Measurements from ENCODE around the gene TSPAN4.

Gene TSPAN4

DNA sequence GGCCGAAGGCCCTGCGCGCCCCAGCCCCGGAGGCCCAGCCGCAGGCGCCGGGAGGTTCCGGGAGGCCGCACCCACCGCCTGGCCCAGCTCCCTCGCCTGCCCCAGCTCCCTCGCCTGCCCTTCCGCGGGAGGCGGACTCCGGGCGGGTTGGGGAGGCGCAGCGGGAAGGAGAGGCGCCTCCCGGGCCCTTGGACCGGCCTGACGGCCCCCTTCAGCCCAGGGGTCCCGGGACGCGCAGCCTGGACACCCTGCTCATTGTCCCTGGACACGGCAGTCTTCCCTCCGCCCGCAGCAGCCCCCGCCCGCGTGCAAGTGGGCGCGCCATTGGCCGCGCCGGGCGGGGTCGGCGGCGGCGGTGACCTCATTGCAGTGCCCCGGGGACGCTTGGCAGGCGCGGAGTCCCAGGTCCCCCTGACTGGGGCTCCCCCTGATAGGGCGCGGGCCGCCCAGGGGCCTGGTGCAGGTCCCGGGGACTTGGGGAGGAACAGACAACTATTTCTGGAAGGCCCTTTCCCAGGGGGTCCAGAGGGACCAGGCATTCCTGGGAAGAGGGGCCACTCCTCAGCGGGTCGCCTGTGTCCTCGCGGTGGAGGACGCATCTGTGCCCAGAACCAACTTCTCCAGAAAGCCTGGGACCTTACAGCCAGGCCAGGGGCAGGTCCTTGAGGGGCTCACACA, 9.4 kb upstream of the TSPAN4 start:
- no peak for DNase-seq (ENCODE audit: low read depth in 2 of 2, low spot score in 1 of 2)

DNA sequence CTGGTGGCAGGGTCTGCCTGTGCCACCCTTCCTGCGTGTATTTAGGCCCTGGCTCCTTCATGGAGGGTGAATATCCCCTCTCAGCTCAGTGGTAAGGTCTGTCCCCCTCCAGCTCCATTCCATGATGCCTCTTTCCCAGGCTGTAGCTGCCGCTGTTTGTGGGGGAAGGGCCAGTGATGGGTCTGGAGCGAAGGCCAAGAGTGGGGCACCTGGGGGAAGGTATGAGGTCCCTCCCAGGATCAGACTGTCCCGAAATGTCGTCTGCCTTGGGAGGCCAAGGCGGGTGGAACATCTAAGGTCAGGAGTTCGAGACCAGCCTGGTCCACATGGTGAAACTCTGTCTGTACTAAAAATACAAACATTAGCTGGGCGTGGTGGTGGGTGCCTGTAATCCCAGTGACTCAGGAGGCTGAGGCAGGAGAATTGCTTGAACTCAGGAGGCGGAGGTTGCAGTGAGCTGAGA, 8.8 kb upstream of the TSPAN4 start:
- no peak for DNase-seq (ENCODE audit: low read depth in 2 of 2, low spot score in 1 of 2)

DNA sequence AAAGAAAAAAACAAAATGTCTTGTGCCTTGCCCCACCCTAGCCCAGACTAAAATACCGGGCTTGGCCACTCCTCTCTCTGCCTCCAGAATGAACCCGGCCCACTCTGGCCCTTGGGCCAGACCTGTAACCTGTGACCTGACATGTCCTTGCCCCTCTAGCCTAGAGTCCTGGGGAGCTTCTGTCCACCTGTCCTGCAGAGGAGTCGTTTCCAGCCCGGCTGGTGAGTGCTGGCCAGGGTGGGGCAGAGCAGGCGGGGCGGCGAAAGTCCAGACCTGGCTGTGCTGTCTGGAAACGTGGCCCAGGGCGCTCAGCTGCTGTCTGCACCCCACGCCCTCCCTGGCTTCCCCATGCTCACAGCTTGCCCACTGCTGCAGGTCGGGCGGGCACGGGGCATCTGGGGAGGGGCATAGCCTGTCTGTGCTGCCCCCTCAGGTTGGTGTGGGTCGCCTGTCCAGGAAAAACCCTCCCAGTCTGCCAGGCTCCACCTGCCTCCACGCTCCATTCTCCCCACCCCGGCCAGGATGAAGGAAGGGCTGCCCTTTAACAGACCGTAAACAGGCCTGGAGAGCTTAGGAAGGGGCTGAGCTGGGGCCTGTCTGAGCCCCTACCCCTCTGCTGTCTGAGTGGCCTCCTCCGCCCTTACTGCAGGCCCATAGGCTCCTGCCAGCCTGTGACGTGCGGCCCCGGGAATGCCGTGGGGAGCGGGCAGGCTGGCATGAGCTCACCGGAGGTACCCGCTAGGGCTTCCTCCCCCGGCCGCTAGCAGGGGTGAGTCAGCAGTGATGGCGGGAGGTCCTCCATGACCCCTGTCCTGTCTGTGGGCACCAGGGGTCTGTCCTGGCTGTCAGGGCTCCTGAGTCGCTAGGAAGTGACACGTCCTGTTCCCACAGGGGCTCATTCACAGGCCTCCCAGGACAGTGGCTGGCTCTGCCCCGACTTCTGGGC, 8.0 kb upstream of the TSPAN4 start:
- no peak for DNase-seq (ENCODE audit: low read depth in 2 of 2, low spot score in 1 of 2)

DNA sequence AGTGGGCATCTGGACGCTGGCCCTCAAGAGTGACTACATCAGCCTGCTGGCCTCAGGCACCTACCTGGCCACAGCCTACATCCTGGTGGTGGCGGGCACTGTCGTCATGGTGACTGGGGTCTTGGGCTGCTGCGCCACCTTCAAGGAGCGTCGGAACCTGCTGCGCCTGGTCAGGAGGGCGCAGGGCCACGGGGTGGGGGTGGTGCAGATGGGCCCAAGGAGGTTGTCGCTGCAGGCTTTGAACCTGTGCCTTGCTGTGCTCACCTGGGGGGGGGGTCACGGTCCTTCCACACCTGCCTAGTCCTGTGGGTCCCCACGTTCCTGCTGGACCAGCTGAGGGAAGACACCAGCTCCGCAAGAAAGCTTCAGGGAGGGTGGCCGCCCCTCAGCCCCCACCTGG, 6.4 kb upstream of the TSPAN4 start:
- no peak for DNase-seq (ENCODE audit: low read depth in 2 of 2, low spot score in 1 of 2)

DNA sequence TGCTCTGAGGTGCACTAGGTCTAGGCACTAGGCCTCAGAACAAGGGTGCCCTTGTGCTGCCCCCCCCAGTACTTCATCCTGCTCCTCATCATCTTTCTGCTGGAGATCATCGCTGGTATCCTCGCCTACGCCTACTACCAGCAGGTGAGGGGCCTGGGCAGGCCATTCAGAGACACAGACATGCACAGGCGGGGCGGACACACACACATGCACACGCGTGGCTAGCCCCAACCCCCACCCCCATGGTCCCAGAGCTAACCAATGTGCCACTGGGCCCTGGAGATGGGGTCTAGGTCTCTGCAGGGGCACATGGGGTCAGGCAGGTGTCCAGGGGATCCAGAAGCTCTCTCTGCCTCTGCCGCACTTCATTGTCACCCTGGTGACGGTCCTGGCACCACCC, 6.0 kb upstream of the TSPAN4 start:
- no peak for DNase-seq (ENCODE audit: low read depth in 2 of 2, low spot score in 1 of 2)

DNA sequence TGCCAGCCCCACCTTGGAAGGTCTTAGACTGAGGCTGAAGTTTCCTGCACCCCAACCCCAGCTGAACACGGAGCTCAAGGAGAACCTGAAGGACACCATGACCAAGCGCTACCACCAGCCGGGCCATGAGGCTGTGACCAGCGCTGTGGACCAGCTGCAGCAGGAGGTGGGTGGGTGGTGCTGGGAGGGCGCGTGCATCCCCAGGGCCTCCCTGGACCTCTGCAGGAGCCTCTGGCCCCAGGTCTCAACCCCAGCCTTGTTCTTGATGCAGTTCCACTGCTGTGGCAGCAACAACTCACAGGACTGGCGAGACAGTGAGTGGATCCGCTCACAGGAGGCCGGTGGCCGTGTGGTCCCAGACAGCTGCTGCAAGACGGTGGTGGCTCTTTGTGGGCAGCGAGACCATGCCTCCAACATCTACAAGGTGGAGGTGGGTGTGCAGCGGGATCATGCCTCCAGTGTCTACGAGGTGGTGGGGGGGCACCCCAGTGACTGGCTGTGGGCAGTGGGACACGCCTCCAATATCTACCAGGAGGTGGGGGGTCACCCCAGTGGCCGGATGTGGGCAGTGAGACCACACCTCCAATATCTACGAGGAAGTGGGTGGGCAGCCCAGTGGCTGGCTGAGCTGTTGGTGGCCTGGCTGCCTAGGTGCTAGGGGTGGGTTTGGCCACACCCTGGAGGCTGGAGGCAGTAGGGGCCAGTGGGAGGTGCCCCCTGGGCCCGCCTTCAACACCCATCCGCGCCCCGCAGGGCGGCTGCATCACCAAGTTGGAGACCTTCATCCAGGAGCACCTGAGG, 5.3 kb upstream of the TSPAN4 start:
- no peak for DNase-seq (ENCODE audit: low read depth in 2 of 2, low spot score in 1 of 2)

DNA sequence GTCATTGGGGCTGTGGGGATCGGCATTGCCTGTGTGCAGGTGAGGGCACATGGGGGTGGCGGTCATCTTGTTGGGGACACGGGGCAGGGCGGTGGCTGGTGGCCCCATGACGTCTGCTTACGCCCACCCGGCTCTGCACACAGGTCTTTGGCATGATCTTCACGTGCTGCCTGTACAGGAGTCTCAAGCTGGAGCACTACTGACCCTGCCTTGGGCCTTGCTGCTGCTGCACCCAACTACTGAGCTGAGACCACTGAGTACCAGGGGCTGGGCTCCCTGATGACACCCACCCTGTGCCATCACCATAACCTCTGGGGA, 4.7 kb upstream of the TSPAN4 start:
- no peak for DNase-seq (ENCODE audit: low read depth in 2 of 2, low spot score in 1 of 2)

DNA sequence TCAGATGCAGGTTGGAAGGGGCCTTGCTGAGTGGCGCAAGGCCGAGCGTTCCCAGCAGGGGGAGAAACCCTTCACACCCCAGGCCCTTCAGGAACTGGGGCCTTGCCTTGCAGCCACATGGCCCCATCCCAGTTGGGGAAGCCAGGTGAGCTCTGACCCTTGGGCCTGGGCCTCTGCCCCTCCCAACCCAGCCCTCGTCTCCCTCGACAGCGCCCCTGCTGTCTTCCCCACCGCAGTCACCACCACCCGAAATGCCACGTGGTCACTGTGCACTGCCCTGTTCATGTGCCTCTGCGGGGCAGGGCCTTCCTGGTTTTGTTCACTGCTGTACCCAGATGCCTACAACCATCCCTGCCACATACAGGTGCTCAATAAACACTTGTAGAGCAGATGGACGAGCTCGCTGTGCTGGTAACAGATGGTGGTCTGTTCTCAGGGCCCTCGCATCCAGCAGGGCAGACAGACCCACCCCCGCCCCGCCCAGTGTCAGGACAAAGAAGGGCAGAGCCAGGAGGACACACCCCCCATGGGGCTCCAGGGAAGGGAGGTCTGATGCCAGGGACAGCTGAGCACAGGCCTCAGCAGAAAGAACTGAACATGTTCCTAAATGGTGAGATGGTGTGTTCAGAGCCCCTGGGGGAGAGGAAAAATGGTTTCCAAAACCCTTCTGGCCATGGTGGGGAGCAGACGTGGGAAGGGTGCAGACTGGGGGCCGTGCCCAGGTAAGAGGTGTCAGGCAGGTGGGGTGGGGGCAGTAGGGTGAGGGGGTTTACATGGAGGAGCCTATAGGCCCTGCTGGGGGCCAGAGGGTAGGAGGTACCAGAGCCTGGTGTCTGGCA, 4.0 kb upstream of the TSPAN4 start:
- no peak for DNase-seq (ENCODE audit: low read depth in 2 of 2, low spot score in 1 of 2)

DNA sequence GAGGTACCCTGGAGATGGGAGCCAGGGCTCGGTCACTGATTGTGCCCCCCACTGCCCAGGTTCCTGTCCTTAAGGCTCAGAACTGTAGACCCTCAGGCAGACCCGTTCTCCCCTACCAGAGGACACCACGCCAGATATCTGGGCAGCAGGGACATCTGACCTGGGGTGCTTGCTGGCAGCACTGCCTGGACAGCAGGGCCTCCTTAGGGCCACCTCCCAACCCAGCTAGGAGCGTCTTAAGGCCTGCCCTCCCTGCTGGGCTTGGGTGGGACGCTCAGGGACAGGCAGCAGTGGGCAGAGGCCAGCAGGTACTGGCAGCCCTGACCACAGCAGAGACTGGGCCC, 3.4 kb upstream of the TSPAN4 start:
- no peak for DNase-seq (ENCODE audit: low read depth in 2 of 2, low spot score in 1 of 2)

DNA sequence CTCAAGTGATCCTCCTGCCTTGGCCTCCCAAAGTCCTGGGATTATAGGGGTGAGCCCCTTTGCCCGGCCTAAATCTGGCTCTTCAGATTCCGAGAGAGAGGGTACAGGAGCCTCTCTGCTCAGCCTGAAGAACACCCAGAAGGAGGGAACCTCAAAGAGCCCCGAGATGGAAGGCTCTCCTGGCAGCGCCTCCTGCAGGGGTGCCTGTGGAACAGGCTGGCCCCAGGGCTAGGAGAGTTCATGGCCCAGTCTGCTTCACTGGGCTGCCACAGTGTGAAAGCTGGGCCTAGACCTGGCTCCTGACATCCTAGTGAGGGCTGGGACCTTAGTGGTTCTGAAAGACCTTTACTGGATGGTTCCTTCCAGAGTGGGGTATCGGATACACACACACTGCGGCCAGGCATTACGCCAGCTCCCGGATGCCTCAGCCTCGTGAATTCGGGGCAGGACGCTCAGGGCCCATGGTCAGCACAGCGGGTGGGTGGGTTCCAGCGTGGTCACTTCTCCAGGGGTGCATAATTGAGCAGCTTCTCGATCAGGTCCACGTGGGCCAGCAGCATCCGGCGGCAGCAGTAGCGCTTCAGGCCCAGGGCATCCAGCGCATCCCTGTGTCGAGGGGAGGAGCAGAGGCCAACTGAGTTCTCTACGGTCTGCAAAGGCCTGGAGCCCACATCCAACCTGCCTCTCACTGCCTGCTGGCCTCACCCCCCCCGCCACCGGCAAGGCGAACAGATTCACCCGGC, 2.6 kb upstream of the TSPAN4 start:
- DNase-seq (ENCODE audit: low read depth in 2 of 2, low spot score in 1 of 2), result no peak

DNA sequence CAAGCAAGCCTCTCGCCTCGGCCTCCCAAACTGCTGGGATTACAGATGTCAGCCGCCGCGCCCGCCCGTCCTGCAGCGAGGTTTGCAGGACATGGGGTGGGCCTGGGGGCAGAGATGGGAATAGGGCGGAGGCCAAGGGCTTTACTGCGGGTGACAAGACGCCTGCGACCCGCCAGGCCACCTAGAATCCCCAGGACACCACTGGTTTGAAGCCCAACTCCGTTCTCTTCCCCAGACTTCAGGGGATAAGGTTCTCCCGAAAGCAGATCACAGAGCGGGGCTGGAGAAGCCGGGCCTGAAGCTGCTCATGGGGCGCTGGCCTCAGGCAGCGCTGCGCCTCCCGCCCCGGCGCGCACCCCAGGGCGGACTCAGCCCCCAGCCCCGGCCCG, 677 bp upstream of the TSPAN4 start:
- DNase-seq (ENCODE audit: low read depth in 2 of 2, low spot score in 1 of 2), result no peak

DNA sequence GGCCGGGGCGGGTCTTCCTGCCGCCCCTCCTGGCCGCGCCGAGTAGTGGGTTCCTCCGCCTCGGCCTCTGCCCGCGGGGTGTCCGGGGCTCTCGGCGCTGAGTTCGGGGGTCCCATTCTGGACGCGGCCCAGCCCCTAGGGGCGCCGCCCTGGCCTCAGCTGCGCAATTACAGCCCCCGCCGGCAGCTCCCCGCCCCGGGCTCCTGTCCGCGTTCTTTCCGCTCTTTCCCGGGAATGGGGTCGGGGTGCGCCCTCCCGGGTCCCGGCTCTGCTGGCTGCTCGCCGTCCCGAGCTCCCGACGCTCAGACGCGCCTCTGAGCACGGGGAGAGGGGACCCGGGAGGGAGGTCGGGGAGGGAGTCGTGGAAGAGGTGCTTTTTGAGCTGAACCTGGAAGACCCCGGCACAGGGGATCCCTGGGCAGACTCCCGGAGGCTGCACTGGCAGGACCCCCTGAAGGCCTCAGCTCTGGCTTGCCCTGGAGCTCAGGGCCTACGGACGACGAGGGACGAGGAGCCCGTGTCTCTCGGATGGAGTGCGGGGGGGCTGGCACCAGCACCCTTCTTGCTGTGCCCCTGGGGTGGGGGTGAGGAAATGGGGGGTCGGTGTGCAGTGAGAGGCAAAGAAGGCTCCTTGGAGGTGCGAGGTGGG, 558 bp downstream of the TSPAN4 start:
- DNase-seq (ENCODE audit: low read depth in 2 of 2, low spot score in 1 of 2), result no peak

DNA sequence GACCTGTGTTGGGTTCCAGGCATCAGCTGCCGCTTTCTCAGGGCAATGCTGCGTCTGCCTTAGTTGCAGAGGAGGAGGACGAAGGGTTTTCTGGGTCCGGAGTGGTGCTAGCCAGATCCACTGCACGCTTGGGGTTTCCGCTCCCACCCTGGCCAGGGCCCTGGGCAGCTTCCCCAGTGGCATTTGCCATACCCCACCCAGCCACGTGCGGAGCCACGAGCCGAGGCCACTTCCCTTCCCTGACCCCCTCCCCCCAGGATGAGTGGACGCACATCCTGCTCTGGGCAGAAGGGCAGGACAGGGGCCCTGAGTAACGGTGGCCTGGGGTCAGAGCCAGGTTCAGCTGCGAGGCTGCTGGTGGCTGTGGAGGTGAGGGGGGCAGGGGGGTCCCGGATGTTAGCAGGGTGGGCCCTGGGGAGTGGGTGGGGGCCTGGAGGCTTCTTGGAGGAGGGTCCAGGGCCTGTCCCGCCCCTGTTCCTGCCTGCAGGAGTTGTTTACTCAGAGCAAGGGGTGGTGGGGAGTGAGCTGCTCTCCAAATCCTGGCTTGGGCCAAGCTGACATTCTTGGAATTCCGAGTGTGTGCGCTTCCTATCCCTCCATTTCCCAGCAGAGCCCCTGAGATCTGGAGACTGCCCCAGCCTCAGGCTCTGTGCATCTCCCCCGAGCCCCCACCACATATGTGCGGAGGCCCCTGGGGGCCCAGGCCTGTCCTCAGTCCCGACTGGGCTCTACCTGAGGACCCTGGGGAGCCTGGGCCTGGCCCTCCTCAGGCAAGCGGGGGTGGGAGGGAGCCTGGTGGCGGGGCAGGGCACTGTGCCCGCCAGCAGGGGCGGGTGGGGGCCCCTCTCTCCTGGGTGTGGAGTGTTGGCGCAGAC, 1.4 kb downstream of the TSPAN4 start:
- DNase-seq (ENCODE audit: low read depth in 2 of 2, low spot score in 1 of 2), result no peak

DNA sequence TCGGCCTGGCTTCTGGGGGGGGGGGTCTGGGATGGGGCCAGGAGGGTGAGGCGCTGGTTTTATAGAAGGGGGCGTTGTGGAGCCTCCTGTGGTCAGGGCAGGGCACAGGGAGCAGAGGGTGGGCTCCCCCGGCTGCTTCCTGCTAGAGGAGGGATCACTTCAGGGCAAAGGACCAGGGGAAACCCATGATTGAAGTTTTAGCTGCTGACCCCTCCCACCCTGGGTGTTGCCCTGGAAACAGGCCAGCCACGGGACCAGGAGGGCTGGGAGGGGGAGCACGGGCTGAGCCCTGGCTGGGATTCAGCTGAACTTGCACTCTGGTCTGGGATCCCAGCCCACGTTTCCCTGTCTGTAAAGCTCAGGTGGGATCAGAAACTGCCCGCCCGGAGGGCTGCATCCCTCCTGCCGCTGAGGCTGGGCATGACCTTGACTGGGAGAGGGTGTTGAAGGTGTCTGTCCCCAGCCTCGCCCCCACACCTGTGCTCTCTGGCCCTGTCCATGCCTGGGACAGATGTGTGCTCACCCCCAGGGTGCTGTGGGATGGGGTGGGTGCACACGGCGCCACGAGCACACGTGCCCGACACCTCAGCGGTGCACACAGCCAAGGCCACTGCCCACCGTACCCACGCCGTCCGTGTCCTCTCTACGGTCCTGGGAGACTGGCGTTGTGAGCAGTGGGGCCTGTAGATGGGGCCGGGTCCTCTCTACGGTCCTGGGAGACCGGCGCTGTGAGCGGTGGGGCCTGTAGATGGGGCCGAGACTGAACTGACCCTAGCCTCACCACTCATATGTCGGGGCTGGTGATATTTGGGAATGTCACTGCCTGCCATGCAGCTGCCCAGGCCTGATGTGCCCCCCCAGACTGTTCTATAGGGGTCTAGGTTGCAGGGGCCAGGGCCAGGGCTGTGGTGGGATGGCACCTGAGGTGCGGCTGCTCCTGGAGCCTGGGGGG, 2.3 kb downstream of the TSPAN4 start:
- DNase-seq (ENCODE audit: low read depth in 2 of 2, low spot score in 1 of 2), result no peak

DNA sequence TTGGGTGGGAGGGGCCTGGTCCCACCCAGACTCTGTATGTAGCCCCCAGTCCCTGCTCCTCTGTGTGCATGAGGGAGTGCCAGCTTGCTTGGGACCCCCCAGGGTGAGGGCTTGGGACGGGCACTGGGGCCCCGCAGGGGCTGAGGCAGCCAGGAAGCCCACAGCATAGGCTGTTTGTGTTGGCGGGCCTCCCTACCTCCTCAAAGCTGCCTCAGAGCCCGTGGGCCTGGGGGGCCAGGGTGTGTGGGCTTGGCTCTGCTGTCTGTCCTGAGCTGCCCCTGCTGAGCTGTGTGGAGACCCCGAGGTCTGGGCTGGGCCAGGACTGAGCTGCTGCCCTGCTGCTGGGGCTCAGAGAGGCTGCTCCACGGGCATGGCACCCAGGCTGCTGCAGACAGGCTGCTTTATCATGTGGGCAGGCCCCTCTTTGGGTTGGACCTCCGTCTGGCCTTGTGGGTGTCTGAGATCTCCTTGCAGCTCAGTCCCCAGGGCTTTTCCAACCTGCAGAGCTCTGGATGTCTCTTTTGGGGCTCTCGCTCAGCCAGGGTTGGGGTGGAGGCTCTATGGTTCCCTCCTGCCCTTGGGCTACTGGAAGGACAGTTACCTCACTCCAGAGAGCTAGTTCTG, 3.3 kb downstream of the TSPAN4 start:
- no peak for DNase-seq (ENCODE audit: low read depth in 2 of 2, low spot score in 1 of 2)

DNA sequence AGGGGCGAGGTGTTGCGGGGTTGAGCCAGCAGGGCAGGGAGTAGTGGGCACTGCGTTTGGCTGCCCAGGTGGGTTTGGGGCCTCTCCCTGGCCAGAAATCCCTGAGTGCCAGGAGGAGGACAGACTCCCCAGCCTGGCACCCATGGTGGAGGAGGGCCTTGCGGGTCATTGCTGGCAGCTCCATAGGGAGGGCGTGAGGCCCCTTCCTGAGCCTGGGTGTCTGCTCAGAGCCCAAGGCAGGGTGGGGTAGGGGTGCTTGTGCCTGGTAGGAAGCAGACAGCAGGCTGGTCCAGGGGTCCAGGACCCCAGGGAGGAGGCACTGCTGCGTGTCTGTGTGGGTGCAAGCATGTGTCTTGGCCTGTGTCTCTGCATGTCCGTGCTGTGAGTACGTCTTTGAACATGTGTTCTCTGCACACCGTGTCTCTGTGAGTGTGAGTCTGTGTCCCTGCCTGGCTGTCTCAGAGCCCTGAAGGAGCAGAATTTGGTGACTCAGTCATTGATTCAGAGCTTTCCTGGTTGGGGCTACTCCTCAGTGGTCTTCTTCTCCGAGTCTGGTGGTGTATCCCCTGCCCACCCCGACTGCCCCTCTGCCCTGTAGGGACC, 3.9 kb downstream of the TSPAN4 start:
- no peak for DNase-seq (ENCODE audit: low read depth in 2 of 2, low spot score in 1 of 2)

DNA sequence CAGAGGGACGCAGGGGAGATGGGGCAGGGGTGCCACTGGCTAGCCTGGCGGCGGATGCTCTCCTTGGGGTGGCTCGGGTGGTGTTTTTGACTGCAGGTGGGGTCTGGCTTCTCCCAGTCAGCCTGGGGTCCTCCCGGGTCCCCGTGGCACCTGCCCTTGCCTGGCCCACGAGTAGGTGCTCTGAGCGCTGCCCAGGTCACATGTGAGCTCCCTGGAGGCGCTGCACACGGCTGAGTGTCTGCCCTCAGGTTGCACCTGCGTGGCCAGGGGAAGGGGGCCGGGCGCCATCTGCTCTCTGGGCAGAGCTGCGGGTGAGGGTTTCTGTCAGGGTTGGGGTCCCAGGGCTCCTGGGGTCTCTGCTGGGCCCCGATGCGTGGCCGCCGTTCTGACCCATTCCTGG, 5.2 kb downstream of the TSPAN4 start:
- no peak for DNase-seq (ENCODE audit: low read depth in 2 of 2, low spot score in 1 of 2)
